NCI-H460 (cell line): ENCODE measurements around the gene HBM. TPM values are rescaled to one million over a fixed set of nuclear protein-coding genes. Genes with fewer than 3 reads are reported as not detected.
A peak's percentile ranks its signal among the peaks of the same experiment; 100 is the strongest.
"Not testable (repeated sequence)": the region's sequence is repeated elsewhere in the genome, so short reads cannot be mapped to it uniquely, and the experiment has no call there.

Experiments used
- DNase-seq: peaks from one replicate; pipeline ENCODE4 v3.0.0-alpha.2; 2016; ENCODE audit warnings: low read depth; ENCODE audit errors: extremely low read depth
- total RNA-seq: library from RNA; depleted of rRNA; stranded (reverse); fragments of >200 nt; shearing (Covaris generic); gene quantifications from 2 replicates; pipeline ENCODE4 v1.2.3, GENCODE V29; 2014

HBM gene
- total RNA-seq, 1 experiment from 2014 or later: not detected

GRCh38 chr16:167122-167690 lies 1.4 kb downstream of the HBM start:
- no peak for DNase-seq

- no peak for DNase-seq
Observed at GRCh38 chr16:168424-168823, 2.6 kb downstream of the HBM start.

GRCh38 chr16:169014-169413 lies 3.2 kb downstream of the HBM start:
- DNase-seq: no peak

DNA sequence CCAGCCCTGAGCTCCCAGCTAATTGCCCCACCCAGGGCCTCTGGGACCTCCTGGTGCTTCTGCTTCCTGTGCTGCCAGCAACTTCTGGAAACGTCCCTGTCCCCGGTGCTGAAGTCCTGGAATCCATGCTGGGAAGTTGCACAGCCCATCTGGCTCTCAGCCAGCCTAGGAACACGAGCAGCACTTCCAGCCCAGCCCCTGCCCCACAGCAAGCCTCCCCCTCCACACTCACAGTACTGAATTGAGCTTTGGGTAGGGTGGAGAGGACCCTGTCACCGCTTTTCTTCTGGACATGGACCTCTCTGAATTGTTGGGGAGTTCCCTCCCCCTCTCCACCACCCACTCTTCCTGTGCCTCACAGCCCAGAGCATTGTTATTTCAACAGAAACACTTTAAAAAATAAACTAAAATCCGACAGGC lies 4.3 kb downstream of the HBM start:
- DNase-seq: peak; percentile 26

- no peak for DNase-seq
Observed at GRCh38 chr16:170788-171187, 5.0 kb downstream of the HBM start.

DNA sequence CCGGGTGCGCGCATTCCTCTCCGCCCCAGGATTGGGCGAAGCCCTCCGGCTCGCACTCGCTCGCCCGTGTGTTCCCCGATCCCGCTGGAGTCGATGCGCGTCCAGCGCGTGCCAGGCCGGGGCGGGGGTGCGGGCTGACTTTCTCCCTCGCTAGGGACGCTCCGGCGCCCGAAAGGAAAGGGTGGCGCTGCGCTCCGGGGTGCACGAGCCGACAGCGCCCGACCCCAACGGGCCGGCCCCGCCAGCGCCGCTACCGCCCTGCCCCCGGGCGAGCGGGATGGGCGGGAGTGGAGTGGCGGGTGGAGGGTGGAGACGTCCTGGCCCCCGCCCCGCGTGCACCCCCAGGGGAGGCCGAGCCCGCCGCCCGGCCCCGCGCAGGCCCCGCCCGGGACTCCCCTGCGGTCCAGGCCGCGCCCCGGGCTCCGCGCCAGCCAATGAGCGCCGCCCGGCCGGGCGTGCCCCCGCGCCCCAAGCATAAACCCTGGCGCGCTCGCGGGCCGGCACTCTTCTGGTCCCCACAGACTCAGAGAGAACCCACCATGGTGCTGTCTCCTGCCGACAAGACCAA lies 6.7 kb downstream of the HBM start, which contains the start of gene HBA2:
TSS of gene HBA2 (plus strand) at position 503 of the 568 bp plus-strand sequence. CDS start at position 540, 37 bp downstream.
- DNase-seq: not testable (repeated sequence)

- not testable (repeated sequence) for DNase-seq
Observed at GRCh38 chr16:173211-173854, 7.6 kb downstream of the HBM start.

- not testable (repeated sequence) for DNase-seq
Observed at GRCh38 chr16:173928-174769, 8.4 kb downstream of the HBM start.

- no peak for DNase-seq
Observed at GRCh38 chr16:175011-175949, 9.5 kb downstream of the HBM start.

DNA sequence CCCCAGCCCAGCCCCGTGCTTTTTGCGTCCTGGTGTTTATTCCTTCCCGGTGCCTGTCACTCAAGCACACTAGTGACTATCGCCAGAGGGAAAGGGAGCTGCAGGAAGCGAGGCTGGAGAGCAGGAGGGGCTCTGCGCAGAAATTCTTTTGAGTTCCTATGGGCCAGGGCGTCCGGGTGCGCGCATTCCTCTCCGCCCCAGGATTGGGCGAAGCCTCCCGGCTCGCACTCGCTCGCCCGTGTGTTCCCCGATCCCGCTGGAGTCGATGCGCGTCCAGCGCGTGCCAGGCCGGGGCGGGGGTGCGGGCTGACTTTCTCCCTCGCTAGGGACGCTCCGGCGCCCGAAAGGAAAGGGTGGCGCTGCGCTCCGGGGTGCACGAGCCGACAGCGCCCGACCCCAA lies 10.2 kb downstream of the HBM start:
- DNase-seq: not testable (repeated sequence)

DNA sequence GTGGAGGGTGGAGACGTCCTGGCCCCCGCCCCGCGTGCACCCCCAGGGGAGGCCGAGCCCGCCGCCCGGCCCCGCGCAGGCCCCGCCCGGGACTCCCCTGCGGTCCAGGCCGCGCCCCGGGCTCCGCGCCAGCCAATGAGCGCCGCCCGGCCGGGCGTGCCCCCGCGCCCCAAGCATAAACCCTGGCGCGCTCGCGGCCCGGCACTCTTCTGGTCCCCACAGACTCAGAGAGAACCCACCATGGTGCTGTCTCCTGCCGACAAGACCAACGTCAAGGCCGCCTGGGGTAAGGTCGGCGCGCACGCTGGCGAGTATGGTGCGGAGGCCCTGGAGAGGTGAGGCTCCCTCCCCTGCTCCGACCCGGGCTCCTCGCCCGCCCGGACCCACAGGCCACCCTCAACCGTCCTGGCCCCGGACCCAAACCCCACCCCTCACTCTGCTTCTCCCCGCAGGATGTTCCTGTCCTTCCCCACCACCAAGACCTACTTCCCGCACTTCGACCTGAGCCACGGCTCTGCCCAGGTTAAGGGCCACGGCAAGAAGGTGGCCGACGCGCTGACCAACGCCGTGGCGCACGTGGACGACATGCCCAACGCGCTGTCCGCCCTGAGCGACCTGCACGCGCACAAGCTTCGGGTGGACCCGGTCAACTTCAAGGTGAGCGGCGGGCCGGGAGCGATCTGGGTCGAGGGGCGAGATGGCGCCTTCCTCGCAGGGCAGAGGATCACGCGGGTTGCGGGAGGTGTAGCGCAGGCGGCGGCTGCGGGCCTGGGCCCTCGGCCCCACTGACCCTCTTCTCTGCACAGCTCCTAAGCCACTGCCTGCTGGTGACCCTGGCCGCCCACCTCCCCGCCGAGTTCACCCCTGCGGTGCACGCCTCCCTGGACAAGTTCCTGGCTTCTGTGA lies 11.0 kb downstream of the HBM start, which contains the start of gene HBA1:
TSS of gene HBA1 (plus strand) at position 204 of the 906 bp plus-strand sequence. CDS start at position 241, 37 bp downstream.
- DNase-seq: not testable (repeated sequence)

DNA sequence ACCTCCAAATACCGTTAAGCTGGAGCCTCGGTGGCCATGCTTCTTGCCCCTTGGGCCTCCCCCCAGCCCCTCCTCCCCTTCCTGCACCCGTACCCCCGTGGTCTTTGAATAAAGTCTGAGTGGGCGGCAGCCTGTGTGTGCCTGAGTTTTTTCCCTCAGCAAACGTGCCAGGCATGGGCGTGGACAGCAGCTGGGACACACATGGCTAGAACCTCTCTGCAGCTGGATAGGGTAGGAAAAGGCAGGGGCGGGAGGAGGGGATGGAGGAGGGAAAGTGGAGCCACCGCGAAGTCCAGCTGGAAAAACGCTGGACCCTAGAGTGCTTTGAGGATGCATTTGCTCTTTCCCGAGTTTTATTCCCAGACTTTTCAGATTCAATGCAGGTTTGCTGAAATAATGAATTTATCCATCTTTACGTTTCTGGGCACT lies 11.6 kb downstream of the HBM start:
- DNase-seq: no peak

DNA sequence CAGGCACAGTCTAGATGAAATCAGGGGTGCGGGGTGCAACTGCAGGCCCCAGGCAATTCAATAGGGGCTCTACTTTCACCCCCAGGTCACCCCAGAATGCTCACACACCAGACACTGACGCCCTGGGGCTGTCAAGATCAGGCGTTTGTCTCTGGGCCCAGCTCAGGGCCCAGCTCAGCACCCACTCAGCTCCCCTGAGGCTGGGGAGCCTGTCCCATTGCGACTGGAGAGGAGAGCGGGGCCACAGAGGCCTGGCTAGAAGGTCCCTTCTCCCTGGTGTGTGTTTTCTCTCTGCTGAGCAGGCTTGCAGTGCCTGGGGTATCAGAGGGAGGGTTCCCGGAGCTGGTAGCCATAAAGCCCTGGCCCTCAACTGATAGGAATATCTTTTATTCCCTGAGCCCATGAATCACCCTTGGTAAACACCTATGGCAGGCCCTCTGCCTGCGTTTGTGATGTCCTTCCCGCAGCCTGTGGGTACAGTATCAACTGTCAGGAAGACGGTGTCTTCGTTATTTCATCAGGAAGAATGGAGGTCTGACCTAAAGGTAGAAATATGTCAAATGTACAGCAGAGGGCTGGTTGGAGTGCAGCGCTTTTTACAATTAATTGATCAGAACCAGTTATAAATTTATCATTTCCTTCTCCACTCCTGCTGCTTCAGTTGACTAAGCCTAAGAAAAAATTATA lies 12.3 kb downstream of the HBM start:
- DNase-seq: no peak

DNA sequence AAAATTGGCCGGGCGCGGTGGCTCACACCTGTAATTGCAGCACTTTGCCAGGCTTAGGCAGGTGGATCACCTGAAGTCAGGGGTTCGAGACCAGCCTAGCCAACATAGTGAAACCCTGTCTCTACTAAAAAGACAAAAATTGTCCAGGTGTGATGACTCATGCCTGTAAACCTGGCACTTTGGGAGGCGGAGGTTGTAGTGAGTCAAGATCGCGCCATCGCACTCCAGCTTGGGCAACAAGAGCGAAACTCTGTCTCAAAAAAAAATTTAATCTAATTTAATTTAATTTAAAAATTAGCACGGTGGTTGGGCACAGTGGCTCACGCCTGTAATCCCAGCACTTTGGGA lies 12.9 kb downstream of the HBM start:
- DNase-seq: no peak

DNA sequence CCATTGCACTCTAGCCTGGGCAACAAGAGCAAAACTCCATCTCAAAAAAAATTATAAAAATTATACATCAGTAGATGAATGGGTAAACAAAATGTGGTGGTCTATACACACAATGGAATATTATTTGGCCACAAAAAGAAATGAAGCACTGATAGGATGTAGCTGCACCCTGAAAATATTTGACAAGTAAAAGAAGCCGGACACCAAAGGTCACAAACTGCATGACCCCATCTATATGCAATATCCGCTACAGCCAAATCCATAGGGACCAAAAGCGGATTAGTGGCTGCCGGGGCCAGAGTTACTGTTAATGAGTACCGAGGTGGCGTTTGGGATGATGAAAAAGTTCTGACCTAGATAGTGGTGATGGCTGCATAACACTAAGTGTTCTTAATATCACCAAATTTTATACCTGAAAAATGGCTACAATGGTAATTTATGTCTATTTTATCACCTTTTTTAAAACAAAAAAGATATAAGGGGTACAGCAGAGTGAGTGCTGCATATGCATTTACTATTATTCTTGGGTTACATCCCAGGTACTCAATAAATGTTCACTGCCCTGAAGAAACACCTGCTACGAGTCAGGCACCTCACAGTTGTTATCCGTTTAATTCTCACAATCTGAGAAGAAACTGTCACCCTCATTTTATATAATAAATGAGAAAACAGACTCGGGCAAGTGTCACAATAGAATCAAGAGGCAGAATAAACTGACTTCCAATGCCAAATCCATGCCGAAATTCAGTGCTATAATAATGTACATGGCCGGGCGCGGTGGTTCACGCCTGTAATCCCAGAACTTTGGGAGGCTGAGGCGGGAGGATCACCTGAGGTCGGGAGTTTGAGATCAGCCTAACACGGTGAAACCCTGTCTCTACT lies 13.7 kb downstream of the HBM start:
- DNase-seq: no peak

DNA sequence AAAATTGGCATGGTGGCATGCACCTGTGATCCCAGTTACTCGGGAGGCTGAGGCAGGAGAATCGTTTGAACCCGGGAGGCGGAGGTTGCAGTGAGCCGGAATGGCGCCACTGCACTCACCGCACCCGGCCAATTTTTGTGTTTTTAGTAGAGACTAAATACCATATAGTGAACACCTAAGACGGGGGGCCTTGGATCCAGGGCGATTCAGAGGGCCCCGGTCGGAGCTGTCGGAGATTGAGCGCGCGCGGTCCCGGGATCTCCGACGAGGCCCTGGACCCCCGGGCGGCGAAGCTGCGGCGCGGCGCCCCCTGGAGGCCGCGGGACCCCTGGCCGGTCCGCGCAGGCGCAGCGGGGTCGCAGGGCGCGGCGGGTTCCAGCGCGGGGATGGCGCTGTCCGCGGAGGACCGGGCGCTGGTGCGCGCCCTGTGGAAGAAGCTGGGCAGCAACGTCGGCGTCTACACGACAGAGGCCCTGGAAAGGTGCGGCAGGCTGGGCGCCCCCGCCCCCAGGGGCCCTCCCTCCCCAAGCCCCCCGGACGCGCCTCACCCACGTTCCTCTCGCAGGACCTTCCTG lies 14.4 kb downstream of the HBM start, which contains the start of gene HBQ1:
TSS of gene HBQ1 (plus strand) at position 359 of the 575 bp plus-strand sequence. CDS start at position 387, 28 bp downstream.
- no peak for DNase-seq
